GM19397 (cell line): Measurements from ENCODE around the gene DNTTIP2.
"Not testable (repeated sequence)": the region's sequence is repeated elsewhere in the genome, so short reads cannot be mapped to it uniquely, and the experiment has no call there.

ENCODE experiments used
- ATAC-seq: cut with Tn5 transposase; IDR thresholded peaks from one replicate; pipeline ENCODE4 v1.9.1; 2021; ENCODE audit warnings: mild to moderate bottlenecking, moderate library complexity; ENCODE audit not compliant: unreplicated experiment

The DNTTIP2 gene, protein sequence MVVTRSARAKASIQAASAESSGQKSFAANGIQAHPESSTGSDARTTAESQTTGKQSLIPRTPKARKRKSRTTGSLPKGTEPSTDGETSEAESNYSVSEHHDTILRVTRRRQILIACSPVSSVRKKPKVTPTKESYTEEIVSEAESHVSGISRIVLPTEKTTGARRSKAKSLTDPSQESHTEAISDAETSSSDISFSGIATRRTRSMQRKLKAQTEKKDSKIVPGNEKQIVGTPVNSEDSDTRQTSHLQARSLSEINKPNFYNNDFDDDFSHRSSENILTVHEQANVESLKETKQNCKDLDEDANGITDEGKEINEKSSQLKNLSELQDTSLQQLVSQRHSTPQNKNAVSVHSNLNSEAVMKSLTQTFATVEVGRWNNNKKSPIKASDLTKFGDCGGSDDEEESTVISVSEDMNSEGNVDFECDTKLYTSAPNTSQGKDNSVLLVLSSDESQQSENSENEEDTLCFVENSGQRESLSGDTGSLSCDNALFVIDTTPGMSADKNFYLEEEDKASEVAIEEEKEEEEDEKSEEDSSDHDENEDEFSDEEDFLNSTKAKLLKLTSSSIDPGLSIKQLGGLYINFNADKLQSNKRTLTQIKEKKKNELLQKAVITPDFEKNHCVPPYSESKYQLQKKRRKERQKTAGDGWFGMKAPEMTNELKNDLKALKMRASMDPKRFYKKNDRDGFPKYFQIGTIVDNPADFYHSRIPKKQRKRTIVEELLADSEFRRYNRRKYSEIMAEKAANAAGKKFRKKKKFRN

DNA sequence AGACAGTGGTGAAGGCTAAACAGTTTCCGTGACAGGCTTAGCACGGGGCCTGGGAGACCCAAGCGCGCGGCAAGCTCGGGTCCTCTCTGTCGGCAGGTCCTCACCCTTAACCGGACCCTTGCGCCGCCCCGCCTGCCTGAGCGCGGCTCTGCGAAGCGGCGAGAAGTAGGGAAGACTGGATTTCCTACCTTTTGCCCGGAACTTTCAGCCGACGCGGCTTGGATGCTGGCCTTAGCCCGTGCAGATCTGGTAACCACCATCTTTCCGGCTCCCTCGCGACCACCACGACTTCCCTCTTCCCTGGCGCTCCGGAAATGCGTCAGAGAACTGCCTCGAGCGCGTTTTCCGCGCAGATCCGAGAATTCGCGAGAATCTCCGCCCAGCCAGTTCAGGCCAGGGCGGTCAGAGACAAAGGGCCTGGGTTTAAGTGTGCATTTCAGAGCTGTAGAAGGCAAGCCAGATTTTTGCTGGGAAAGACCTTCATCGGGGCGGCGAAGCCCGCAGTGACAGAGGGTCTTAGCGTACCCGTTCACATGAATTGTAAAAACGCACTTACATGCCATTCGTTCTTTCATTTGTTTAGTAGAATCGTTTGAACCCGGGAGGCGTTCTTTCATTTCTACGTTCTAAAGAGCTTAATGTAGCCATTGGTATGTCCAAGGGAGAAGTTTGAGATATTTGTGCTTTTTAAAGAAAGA is at the start of gene DNTTIP2:
Gene DNTTIP2 (minus strand): TSS at position 318 of the 698 bp plus-strand sequence. CDS start 58 bp downstream, at position 260.
- ATAC-seq = peak; percentile 98

DNA sequence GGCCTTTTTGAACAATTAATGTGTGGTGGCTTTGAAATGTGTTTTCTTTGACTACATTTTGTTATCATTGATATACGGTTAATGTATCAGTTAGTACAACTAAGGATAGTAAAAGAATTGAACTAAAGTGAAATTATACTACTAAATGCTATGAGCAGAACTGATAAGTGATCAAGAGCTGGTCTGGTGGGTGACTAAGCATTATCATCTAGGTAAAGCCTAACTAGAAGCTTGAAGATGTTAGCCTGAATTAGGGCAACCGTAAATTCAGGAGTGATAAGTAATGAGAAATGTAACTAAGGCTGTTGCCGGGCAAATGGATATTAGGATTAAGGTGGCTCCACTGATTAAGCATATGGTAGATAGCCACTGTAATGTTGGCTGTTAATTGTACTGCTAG is 46.2 kb upstream of the DNTTIP2 start:
- ATAC-seq = no peak

DNA sequence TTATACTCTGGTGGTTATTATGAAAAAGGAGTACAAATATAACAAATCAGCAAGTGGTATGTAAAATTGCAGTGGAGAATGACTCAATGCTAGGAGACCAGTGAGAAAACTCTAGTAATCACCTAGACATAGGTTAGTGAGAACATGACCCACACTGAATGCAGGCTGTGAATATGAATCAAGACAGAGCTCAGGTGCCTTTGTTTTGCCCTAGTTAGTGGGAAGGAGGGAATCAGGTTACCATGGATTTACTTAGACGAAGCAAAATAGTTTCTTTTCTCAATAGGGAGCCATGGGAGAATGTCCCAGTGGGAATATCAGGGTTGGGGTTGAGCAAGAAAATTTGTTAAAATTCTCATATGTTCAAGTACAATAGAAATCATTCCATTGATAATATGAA is 40.8 kb upstream of the DNTTIP2 start:
- ATAC-seq = no peak

DNA sequence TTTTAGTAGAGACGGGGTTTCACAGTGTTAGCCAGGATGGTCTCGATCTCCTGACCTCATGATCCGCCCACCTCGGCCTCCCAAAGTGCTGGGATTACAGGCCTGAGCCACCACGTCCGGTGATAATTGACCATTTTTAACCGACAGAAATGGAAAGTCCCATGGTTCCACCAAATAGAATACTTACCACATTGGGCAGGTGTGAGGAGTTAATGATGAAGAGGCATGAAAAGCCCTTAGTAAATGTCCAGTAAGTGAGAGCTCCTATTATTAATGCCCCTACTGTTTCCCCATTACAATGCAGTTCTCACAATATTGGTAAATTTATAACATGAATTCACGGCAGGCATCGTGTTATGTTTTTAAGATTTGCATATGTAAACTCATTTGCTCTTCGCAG is 38.3 kb upstream of the DNTTIP2 start:
- no peak for ATAC-seq

DNA sequence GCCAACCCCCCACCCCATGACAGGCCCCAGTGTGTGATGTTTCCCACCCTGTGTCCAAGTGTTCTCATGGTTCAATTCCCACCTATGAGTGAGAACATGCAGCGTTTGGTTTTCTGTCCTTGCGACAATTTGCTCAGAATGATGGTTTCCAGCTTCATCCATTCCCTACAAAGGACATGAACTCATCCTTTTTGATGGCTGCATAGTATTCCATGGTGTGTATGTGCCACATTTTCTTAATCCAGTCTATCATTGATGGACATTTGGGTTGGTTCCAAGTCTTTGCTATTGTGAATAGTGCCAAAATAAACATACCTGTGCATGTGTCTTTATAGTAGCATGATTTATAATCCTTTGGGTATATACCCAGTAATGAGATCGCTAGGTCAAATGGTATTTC is 31.9 kb upstream of the DNTTIP2 start:
- ATAC-seq = not testable (repeated sequence)

DNA sequence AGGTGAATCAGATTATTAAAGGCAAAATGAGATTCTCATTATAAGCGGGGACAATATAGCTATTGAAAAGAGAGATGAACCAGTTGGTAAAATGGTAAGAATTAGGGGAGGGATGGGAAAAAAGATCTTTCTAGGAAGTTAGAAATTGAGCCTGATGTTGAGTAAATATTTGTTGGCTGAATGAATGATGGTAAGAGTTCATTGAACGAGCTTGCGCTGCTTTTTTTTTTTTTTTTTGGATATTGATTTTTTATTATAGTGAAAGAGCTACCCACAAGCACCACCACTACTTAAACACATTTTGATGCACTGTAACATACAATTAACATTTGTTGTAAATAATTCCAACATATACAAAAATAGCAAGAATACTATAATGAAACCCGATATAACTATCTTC is 31.3 kb upstream of the DNTTIP2 start:
- ATAC-seq = no peak

DNA sequence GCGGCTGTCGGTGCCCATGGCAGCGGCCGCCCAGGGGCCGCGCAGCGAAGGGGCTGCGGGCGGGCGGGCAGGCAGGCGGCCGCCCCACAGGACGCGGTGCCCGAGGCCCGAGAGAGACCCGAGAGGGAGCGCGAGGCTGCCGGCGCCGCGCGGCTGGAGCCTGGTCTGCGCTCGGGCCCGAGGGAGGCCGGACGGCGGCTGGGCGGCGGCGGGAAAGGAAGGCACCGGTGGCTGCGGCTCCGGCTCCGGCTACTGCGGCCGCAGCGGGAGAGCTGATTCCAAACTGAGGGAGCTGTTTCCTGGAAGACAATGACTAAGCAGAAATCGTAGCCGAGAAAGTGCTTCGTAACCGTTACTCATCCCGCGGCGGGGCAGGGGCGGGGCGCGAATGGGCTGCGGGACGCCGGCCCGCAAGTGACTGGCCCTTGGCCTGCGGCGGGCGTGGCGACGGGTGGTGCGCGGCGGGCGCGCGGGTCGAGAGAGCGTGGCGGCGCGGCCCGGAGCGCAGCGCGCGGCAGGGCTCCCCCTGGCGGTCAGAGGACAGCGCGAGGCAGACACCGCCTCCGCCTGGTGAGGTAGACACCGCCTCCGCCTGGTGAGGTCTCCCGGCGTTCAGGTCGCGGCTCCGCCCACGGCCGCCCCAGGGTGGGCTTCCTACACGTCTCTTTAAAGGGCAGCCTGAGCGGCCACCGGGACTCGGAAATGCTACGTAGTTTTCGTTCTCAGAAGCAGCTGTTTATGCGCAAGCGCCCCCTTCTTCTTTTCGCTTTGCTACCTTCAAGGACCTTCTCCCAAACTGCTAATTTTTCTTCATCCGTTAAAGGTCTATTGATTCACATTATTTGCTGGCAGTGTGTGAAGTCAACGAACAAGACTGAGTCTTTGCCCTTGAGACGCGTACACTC is 30.4 kb upstream of the DNTTIP2 start, which contains the start of gene GCLM:
Gene GCLM (minus strand): TSS at position 285 of the 905 bp plus-strand sequence. CDS start 267 bp downstream, at position 18.
- peak; percentile 96 for ATAC-seq

DNA sequence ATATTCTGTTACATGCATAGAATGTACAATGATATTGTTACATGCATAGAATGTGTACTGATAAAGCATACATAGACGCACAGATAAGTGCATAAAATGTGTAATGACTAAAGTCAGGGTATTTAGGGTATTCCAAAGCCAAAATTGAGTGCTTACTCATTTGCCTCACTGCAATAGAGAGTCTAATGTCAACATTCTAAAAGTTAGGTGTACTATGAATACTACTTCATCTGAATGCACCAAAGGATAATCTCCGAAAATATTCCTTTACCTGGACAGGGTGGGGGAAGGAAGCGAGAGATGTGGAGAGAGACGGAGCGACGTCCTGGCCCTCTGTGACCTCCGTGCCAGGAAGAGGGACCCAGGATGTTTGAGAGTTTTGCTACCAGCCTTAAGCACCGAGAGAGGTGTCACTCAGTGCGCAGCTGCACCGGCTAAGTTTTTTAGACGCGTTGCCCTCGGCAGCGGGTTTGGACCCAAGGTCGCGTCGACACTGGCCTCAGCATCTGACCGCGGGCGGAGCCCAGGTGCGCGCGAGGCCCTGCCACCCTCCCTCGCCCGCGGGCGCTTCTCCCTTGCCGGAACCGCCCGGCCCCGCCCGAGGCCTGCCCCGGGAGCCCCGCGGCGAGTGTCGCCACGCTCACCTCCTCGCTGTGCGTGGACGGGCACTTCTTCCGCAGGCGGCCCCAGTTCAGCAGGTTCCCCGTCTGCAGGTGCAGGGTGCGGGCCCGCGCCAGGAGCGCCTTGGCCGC is 29.6 kb upstream of the DNTTIP2 start:
- peak; percentile 45 for ATAC-seq

DNA sequence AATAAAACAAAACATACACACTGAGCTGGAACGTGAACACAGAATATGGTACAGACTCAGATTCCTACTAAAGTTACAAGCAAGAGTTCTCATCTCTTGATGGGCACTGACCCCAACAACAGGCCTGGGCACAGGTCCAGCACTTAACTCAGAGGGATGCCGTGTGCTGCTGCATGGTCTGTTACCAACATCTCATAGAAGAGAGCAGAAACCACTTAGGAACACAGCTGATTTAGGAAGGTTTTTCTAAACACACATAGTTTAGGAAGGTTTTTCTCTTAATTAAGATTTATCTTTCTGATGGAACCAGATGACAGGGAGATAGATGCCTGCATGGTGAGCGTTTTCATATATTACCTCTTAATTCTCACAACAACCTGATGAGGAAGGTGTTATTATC is 28.7 kb upstream of the DNTTIP2 start:
- no peak for ATAC-seq

DNA sequence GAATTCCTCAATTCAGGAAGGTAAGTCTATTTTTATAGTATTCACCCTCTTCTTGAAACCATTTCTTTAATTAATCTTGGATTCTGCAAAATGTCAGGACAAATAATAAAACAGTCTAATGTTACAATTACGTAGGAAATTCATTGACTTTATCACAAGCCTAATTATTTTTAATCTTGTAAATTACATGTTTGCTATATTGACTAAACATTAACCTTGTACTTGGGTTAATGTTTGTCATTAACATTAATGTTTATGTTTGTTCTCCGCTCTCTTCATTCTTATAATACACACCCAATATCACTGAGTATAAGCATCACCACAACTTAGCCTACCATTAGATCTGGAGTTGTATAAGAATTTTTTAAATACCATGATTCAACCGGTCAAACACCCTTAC is 27.5 kb upstream of the DNTTIP2 start:
- no peak for ATAC-seq

DNA sequence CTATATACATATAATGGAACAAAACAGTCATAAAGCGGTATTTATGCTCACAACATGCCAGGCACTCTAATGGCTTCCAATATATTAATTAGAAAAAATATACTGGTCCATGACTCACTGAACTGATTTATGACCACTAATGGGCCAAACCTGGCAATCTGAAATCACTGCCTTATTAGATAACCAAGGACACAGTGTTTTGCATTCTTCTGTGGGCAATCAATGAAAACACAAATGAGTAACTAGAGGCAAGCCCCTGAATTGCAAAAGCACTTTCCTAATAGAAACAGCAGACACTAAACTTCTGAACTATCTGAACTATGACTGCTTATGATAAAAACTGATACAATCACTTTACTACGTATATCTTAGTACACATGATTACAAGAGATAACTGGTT is 26.7 kb upstream of the DNTTIP2 start:
- no peak for ATAC-seq

DNA sequence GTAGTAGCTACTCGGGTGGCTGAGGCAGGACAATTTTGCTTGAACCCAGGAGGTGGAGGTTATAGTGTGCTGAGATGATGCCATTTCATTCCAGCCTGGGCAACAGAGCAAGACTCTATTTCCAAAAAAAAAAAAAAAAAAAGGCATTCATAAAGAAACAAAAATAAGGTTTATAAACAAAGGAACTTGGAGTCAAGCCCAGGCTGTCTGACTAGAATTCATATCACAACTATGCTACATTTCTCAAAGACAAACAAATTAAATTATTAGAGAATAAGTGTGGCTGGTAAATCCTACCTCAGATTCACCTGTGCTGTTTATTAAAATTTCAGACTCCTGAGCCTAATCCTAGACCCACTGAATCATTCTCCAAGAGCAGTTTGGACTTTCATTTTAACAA is 26.0 kb upstream of the DNTTIP2 start:
- no peak for ATAC-seq

DNA sequence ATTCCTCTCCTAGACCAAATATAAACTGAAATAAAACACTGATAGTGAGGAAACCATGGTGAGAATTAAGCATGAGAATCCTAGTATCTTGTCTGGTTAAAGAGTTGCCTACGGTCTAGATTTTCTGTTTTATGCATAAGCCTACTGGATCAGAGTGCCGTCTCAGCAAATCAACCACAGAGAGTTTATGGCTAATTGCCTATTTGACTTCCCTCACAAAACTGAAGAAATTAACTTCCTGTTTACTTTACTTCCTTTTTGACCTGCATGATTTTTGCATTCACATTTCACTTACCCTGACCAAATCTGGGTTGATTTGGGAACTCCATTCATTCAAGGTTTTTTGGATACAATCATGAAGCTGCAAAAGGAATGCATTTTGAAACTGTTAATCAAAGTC is 25.2 kb upstream of the DNTTIP2 start:
- no peak for ATAC-seq

DNA sequence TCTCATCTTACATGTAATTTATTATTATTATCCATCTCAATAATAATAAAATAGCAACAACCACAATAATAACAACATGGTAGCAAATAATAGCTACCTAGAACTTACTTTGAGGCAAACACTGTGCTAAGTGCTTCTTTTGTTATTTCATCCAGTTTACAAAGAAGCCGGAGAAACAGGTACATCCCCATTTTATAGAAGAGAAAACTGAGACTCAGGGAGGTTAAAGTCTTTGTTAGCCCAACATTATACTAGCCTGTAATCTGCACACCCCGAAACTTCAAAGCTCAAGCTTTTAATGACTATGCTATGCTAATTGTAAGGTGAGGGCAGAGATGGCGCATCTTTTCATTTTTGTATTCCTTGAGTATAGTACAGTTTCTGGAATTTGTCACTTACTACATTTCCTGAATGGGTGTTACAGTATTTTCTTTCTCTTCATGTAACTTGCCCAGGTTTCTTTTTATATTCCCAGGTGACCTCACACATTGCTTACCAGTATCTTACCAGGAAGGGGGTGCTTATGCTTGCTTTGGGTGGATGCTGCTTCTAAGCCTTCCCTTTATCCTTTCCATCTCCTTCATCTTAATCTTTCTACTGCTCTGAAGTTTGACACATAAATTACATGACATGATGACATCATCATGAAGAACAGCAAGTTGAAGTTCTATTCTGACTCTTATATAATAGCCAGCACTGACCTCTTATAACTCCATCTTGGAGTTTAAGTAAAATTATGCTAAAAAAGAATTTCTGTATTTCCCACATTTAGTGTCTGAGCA is 21.9 kb upstream of the DNTTIP2 start:
- ATAC-seq = no peak

DNA sequence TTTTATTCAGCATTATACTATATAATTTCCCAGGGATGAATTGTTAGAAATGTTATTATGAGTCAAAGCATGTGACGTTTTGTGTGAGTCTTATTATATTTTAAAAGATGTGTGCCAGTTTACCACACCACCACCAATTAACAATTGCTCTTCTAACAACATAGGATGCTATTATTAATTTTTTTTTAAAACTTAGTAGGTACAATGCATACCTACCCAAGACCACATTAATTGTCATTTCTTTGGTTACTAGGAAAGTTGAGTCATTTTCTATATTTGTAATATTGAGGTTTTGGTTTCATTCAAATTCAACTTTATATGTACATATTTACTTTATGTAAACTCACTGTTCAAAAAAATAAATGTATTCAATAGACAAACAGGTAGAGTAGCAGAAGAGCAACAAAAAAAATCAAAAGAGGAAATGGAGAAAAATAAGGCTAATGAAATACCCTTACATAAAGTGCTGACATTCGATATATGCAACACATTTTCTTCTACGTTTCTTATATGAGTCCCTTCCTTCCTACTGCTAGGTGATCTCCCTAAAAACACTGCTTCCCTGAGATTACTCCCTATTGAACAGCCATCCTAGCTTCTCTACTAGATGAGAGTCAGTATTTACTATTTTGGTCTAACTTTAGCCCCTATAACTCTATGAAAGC is 20.7 kb upstream of the DNTTIP2 start:
- no peak for ATAC-seq

DNA sequence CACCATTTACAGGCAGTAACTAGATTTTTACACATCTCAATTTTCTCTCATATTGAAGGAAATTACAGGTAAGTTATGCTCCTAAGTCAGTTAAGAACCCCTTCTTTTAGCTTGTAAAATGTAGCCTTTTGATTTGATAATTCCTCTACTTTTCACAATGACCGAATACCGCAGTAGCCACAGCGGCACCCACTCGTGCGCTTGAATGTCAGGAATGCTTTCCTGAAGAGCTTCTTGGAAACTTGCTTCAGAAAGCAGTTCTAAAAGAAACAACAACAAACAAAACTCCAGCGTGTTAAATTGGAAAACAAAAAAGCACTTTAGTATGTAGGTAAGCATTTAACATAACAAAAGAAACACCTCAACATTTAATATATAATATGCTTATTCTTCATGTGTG is 9.9 kb upstream of the DNTTIP2 start:
- ATAC-seq = no peak

DNA sequence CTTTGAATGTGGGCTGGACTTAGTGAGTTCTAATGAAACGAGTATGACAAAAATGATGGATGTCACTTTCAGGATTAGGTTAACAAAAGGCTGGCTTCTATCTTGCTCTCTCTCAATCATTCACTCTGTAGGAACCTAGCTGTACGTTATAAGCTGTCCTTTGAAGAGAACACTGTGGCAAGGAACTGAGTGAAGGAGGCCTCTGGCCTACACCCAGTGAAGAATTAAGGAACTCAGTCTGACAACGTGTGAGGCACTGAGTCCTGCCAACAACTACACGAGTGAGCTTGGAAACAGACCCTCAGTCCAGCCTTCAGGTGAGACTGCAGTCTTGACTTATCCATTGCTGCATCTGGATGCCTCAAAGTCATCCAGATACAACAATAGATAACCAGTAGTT is 3.3 kb upstream of the DNTTIP2 start:
- no peak for ATAC-seq

DNA sequence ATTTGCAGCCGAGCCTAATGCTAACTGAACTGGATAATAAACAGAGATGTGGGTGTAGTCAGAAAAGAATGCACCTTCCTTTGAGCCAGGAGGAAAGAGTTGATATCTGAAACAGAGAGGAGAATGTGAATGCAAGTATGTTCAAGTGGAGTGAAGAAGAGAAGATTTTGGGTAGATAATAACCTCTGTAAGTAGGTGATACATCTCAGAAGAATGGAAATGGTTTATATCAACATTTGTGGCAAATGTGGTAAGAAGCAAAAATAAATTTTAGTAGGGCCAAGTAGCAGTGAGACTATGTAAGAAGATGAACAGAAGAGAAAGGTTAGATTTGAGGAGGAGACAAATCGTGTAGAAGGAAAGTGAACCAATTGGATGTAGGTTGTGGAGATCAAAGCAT is 1.7 kb upstream of the DNTTIP2 start:
- ATAC-seq = no peak

DNA sequence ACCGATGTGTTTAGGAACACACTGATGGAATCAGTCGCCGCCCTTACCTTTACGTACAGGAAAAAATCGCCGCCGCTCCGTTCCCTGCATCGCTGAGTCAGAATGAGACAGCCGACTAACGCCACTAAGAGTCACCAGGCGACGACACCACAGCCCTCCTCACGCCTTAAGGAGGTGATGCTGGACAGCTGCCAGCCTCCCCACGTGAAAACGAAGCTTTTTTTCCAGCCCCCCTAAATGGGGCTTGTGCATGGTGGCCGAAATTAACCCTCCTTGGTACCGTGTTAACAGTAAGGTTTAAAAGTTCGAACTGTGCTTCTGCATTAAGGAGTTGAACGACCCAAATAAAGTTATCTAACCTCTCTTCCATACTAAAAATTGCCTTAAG is 511 bp downstream of the DNTTIP2 start:
- ATAC-seq = peak; percentile 40
